HG03196 (cell line): Measurements from ENCODE around the gene PRSS33.

Source experiments
- ATAC-seq: cut with Tn5 transposase; IDR thresholded peaks from one replicate; pipeline ENCODE4 v1.9.1; 2021; ENCODE audit not compliant: unreplicated experiment

PRSS33 gene

DNA sequence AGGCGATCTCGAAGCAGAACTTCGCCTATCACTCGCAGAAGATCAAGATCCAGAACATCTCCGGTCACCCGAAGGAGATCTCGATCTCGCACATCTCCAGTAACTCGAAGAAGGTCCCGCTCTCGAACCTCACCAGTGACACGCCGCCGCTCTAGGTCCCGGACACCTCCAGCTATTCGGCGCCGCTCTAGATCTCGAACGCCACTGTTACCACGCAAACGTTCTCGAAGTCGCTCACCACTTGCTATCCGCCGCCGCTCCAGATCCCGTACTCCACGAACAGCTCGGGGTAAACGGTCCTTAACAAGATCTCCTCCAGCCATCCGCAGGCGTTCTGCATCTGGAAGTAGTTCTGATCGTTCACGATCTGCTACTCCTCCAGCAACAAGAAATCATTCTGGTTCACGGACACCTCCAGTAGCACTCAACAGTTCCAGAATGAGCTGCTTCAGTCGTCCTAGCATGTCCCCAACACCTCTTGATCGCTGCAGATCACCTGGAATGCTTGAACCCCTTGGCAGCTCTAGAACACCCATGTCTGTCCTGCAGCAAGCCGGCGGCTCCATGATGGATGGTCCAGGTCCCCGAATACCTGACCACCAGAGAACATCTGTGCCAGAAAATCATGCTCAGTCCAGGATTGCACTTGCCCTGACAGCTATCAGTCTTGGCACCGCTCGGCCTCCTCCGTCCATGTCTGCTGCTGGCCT is 20.8 kb downstream of the PRSS33 start:
- ATAC-seq, result no peak

DNA sequence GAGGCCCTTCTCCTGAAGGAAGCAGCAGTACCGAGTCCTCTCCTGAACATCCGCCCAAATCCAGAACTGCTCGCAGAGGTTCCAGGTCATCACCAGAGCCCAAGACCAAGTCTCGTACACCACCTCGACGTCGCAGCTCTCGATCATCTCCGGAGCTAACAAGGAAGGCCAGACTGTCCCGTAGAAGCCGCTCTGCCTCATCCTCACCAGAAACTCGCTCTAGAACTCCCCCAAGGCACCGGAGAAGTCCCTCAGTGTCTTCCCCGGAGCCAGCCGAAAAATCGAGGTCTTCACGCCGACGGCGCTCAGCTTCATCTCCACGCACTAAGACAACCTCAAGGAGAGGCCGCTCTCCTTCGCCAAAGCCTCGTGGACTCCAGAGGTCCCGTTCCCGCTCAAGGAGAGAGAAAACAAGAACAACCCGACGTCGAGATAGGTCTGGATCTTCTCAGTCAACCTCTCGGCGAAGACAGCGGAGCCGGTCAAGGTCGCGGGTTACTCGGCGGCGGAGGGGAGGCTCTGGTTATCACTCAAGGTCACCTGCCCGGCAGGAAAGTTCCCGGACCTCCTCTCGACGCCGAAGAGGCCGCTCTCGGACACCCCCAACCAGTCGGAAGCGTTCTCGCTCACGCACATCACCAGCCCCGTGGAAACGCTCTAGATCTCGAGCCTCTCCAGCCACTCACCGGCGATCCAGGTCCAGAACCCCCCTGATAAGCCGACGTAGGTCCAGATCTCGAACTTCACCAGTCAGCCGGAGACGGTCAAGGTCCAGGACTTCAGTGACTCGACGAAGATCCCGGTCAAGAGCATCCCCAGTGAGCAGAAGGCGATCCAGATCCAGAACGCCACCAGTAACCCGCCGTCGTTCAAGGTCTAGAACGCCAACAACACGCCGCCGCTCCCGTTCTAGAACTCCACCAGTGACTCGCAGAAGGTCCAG is 21.6 kb downstream of the PRSS33 start:
- no peak for ATAC-seq

DNA sequence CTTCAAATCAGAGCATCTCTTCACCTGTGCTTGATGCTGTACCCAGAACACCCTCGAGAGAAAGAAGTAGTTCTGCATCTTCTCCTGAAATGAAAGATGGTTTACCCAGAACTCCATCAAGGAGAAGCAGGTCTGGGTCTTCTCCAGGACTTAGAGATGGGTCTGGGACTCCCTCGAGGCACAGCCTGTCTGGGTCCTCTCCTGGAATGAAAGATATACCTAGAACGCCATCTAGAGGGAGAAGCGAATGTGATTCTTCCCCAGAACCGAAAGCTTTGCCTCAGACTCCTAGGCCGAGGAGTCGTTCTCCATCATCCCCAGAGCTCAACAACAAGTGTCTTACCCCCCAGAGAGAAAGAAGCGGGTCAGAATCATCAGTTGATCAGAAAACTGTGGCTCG is 22.6 kb downstream of the PRSS33 start:
- ATAC-seq, result no peak

DNA sequence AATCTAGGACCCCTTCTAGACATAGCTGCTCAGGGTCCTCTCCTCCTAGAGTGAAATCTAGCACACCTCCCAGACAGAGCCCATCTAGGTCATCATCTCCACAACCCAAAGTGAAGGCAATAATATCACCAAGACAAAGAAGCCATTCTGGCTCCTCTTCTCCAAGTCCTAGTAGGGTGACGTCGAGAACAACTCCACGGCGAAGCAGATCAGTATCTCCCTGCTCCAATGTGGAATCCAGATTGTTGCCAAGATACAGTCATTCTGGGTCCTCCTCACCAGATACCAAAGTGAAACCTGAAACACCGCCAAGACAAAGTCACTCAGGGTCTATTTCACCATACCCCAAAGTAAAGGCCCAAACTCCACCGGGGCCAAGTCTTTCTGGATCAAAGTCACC is 24.2 kb downstream of the PRSS33 start:
- ATAC-seq, result no peak

DNA sequence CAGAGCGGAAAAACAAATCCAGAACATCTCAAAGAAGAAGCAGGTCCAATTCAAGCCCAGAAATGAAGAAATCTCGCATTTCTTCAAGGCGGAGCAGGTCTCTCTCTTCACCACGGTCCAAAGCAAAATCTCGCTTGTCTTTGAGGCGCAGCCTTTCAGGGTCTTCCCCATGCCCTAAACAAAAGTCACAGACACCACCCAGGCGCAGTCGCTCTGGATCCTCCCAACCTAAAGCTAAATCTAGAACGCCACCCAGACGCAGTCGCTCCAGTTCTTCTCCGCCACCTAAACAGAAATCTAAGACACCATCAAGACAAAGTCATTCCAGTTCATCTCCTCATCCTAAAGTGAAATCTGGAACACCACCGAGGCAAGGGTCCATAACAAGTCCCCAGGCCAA is 24.6 kb downstream of the PRSS33 start:
- no peak for ATAC-seq

DNA sequence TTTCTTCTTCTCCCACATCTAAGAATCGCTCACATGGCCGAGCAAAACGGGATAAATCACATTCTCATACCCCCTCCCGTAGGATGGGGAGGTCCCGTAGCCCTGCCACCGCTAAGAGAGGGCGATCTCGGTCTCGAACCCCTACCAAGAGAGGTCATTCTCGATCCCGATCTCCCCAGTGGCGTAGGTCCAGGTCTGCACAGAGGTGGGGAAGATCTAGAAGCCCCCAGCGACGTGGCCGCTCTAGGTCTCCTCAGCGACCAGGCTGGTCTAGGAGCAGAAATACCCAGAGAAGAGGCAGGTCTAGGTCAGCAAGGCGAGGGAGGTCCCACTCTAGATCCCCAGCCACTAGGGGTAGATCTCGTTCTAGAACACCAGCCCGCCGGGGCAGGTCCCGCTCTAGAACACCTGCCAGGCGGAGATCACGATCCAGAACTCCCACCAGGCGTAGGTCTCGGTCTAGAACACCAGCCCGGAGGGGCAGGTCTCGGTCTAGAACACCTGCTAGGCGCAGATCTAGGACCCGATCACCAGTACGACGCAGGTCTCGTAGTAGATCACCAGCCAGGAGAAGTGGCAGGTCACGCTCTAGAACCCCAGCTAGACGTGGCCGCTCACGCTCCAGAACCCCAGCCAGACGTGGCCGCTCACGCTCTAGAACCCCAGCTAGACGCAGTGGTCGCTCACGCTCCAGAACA is 25.3 kb downstream of the PRSS33 start:
- ATAC-seq, result no peak

DNA sequence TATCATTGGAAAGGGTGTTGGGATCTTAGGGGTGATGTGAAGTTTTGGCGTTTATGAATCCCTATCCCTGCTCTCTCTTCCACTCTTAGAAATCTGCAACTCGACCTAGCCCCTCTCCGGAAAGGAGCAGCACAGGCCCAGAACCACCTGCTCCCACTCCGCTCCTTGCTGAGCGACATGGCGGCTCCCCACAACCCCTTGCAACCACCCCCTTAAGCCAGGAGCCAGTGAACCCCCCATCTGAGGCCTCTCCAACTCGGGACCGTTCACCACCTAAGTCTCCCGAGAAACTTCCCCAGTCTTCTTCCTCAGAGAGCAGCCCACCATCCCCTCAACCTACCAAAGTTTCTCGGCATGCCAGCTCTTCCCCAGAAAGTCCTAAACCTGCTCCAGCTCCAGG is 25.9 kb downstream of the PRSS33 start:
- ATAC-seq, result no peak

DNA sequence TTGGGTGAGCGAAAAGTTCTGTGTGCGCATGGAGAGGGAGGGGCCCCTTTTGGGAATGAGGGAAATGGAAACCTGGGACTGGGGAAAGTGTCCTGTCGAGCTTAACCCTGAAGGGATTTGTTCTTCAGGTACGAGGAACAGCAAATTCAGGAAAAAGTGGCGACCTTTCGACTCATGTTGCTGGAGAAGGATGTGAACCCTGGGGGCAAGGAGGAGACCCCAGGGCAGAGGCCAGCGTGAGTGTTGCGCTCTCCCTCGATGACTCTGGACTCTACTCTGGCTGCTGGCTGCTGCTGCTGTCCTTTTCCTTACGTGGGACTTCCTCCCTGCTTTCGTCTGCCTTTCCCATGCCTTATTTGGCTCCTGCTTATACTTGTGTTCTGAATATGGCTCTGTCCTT is 30.0 kb downstream of the PRSS33 start:
- ATAC-seq, result no peak

DNA sequence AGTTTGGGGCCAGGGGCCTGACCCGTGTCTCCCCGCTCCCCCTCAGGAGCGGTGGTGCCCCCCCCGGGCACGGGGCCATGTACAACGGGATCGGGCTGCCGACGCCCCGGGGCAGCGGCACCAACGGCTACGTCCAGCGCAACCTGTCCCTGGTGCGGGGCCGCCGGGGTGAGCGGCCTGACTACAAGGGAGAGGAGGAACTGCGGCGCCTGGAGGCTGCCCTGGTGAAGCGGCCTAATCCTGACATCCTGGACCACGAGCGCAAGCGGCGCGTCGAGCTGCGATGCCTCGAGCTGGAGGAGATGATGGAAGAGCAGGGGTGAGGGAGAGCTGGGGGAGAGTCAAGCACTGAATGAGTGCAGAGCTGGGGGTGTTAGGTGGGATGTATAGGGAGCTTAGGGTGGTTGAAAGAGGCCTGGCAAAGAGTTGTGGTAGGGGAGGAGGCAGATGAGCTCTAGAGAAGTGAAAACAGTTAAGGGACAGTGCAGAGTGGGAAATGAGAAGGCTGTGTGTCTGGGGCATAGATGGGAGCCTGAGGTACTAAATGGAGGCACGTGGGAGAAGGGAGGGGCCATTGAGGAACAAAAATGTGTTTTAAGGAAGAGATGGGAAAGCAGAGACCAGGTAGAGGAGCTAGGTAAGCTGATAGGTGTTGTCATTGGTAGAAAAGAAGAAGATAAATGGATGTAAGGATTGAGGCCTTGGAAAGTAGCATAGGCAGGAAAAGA is 30.9 kb downstream of the PRSS33 start:
- no peak for ATAC-seq

DNA sequence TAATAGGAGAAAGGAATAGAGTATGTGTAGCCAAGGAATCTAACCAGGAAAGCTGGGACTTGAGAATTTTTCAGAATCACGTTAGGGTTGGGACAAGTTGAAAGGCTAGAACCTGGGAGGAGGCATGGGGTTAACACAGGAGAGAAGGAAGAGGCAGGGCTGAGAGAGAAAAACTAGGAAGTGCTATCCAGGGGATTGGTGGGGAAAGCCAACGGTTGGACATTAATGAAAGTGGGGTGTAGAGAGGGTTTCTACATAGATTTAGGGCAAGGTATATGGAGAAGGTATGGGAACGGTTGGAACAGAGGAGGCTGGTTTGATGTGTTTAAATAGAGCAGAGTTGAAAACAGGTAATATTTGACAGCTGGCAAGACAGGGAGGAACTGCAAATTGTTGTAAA is 32.2 kb downstream of the PRSS33 start:
- no peak for ATAC-seq

DNA sequence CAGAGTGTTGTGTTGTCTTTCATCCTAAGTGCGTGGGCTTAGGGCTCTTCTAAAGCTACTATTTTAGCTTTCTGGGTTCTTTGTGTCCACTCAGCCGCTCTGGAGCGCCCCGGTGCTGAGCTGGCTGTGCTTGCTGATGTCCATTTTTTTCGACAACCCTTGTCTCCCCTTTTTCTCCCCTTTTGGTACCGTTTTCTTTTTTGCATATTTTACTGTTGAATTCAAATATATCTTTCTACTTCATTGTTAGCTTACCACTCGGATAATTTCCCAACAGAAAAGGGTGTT is 33.7 kb downstream of the PRSS33 start:
- no peak for ATAC-seq

DNA sequence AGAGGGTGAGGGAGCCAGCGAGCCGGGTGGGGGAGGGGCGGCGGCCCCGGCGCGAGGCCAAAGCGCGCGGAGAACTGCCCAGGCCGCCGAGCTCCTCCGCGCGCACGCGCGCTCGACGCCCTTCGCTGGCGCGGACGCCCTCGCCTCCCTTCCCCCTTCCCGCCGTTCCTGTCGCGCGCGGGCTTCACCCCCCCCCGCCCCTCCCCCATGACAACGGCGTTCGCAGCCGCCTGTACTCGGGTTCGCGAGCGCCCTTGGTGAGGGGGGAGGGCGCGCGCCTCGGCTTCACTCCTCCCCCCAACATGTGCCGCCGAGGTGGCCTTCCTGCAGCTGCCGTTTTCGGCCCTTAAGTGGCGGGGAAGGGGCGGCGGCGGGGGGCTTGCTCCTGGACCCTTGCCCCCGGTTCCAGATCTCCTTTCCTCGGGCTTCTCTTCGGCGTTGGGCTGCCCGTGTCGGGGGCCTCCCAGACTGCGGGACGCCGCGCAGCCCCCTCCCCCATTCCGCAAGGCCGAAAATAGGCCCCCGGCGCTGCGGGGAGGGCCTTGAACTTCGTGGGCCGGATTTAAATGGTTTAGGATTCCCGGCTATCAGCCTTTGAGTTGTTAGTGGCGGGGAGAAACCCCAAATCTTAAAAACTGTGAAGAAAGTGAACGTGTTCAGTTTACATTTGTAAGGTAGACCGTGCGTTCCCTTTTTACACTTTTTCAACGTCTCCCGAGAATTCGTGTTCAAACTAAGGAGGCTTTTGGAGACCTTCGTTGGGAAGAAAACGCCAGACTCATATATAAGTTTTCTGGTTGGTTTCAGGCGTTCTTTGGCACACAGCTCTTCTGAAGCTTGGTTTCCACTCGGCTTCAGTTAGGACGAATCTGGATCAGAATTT is 34.3 kb downstream of the PRSS33 start:
- ATAC-seq, result peak; percentile 33

DNA sequence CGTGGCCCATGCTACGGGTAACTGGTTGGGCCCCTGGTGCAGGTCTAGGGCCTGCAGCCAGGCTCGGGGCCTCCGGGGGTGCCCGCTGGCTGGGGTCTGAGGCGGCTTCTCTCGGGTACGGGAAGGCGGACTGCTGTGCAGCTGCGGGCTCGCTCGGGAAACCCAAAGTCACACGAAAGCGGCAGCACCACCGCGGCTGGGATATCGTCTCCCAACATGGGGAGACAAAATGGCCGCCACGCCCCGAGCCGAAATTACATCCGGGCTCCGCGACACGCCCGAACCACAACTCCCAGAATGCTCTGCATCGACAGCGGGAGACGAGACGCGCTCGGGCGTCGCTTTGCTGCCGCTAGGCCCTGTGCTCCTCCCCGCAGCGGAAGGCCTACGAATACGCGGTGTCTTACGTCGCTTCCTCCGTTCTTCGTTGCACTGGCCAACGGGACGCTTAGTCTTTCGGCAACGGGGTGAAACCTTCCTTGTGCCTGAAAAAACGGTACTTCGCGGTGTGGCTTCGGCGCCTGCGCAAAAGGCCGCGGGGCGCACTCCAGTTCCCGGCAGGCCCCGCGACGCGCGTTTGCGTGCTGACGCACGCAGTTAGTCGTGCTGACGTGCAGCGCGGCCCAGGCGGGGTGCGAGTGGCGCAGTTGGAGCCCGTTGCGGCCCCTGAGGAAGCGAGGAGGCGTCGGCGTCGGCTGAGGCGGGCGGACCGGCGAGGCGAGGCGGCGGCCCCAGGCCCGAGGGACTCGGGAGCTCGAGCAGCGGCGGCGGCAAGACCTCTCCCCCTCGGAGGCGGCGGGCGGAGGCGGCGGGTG is 35.1 kb downstream of the PRSS33 start, which contains the start of gene SRRM2:
Gene SRRM2 (plus strand): TSS at position 604 of the 815 bp plus-strand sequence. CDS start 3,727 bp downstream, outside the sequence.
- peak; percentile 76 for ATAC-seq

DNA sequence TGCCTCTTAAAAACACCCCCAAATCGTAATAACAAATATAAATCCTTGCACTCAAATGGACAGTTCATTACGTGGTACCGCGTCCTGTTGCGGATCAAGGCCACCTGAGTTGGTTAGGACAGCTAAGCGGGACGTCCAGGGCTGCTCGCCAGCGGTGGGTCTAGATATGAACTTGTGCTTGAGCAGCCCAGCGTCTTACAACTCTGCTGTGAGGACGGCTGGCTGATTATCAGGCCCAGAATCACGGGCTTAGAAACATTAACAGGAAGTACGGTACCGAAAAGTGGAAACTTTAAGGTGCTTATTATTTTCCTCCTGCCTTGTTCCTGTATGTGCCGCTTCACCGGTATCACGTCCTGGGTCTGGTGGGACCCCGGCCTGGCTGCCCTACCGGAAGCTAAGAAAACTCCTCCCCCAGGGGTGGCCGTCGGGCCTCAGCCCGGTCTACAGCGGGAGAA is 35.8 kb downstream of the PRSS33 start:
- peak; percentile 31 for ATAC-seq

DNA sequence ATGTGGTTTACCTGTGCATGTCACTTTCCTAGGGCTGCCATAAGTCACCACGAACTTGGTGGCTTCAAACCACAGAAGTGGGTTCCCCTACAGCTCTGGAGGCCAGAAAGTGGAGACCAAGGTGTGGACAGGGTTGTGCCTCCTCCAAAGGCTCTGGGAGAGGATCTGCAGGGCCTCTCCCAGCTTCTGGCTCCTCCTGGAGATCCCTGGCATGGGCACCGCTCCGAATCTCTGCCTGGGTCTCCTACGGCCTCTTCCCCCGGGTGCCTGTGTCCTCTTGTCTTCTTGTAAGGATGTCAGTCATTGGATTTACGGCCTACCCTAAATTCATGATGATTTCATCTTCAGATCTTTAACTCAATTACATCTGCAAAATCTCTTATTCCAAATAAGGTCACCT is 37.4 kb downstream of the PRSS33 start:
- ATAC-seq, result no peak

DNA sequence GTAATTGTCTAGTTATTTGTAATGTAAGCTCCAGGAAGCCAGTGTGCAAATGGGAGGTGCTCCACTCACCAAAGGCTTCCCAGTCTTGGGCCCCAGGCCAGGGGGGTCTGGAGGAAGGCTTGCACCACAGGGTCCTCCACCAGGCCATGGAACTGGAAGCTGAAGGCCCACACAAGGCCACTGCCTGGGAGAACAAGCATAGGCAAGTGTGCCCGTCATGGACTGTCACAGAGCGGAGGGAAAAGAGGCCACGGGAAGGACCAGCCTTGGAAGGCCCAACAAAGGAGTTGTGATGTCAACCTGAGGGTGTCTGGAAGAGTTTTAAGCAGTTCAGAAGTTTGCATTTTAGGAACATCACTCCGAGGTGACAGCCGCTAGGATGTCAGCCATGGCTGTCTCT is 37.9 kb downstream of the PRSS33 start:
- ATAC-seq, result no peak

DNA sequence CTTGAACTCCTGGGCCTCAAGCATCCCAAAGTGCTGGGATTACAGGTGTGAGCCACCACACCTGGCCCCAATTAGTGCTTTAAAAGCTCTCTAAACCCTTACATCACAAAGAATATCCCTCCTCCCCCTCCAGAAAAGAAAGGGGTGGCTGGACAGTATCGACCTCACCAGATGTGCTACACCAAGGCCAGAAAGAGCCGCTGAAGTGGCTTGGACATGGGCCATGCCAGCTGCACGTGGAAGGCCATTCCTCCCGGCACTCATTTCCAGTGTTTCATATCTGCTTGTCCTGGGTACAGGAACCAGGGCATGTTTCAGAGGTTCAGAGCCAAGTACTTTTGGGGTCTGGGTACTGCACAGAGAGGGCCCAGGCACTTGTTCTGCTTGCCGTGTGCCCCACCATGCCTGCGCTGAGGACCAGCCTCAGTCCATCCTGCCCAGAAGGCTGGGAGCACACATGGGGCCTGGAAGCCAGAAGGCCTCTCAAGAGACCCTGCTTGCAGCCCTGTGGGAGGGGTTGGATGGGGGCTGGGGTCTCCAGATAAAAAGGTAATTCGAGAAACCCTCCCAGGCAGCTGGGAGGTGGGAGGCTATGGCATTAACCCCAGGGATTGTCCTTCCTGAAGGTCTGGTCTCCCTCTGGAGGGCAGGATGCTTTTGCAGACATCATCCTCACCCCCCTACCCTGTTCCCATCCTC is 38.5 kb downstream of the PRSS33 start:
- no peak for ATAC-seq

DNA sequence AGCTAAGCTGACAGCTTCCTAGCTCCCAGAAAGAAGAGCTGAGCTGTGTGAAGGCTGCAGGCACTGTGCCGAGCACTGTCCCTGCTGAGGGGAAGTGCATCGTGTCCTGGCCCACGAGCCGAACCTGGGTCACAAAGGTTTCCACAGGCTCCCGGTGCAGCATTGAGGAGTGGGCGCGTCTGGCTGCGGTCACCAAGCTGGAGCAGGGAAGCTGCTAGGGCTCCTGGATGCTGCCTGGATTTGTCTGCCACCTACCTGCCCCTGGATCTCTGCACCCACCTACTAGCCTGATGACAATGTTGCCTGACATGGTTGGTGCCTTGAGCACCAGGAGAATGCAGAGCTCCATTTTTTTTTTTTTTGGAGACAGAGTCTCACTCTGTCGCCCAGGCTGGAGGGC is 41.4 kb downstream of the PRSS33 start:
- ATAC-seq, result no peak
